PC-9 (cell line): Measurements from ENCODE around the gene MATCAP1.

Source experiments
- CTCF ChIP-seq: fragments of 200-600 bp; sonication (generic); conservative IDR thresholded peaks from 2 replicates; pipeline ENCODE4 v1.6.1; 2017; ENCODE audit warnings: mixed run types, antibody characterized with exemption, mild to moderate bottlenecking, moderate library complexity
- EZH2 ChIP-seq: fragments of 200-600 bp; sonication (generic); IDR thresholded peaks from 2 replicates; pipeline ENCODE4 v1.8.0; 2017; ENCODE audit warnings: antibody characterized with exemption, low read depth

GRCh38 chr16:67213197-67214019 is 29.6 kb upstream of the MATCAP1 start:
- no peak for TF ChIP-seq CTCF
- TF ChIP-seq EZH2 = no peak
